Chondrocyte (in vitro differentiated cells): Measurements from ENCODE around the gene TLE5. TPM values are rescaled to one million over a fixed set of nuclear protein-coding genes. Genes with fewer than 3 reads are reported as not detected.
"Not testable (repeated sequence)": the region's sequence is repeated elsewhere in the genome, so short reads cannot be mapped to it uniquely, and the experiment has no call there.

Source experiments
- DNase-seq: peaks from one replicate; pipeline ENCODE4 v3.0.0; 2021; ENCODE audit warnings: mixed read lengths, low spot score
- H3K27ac Mint-ChIP-seq: one replicate; pipeline ENCODE4 v1.8.0; 2021; ENCODE audit warnings: mild to moderate bottlenecking, moderate library complexity, mixed read lengths; ENCODE audit not compliant: unreplicated experiment
- H3K27me3 Mint-ChIP-seq: 2 replicates; pipeline ENCODE4 v1.8.0; 2021; ENCODE audit warnings: low read depth, mixed read lengths
- H3K36me3 Mint-ChIP-seq: 2 replicates; pipeline ENCODE4 v1.8.0; 2021; ENCODE audit warnings: low read depth, mixed read lengths
- H3K4me1 Mint-ChIP-seq: 2 replicates; pipeline ENCODE4 v1.8.0; 2021; ENCODE audit warnings: low read depth, mild to moderate bottlenecking, mixed read lengths
- H3K4me3 Mint-ChIP-seq: one replicate; pipeline ENCODE4 v1.8.0; 2021; ENCODE audit warnings: mild to moderate bottlenecking, moderate library complexity, mixed read lengths; ENCODE audit not compliant: unreplicated experiment
- H3K9me3 Mint-ChIP-seq: 2 replicates; pipeline ENCODE4 v1.8.0; 2021; ENCODE audit warnings: low read depth, mixed read lengths
- CTCF ChIP-seq: fragments of 200-600 bp; sonication (generic); IDR thresholded peaks from 2 replicates; pipeline ENCODE4 v1.5.0; 2021; ENCODE audit warnings: antibody characterized with exemption, mild to moderate bottlenecking, moderate library complexity
- total RNA-seq: library from RNA; stranded (reverse); gene quantifications from 3 replicates; pipeline ENCODE4 v1.2.1, GENCODE V29; 2021

Gene TLE5
- total RNA-seq, 1 donor from 2014 or later, result 303 TPM

GRCh38 chr19:3036977-3037544 is 25.2 kb downstream of the TLE5 start:
- not testable (repeated sequence) for H3K27ac Mint-ChIP-seq, DNase-seq, H3K36me3 Mint-ChIP-seq, H3K9me3 Mint-ChIP-seq
- peaks cover 18% of the 10 kb centered on the region for H3K27me3 Mint-ChIP-seq
- peak overlapping the region; percentile 83 for H3K4me3 Mint-ChIP-seq
- peaks cover 20% of the 10 kb centered on the region for H3K4me1 Mint-ChIP-seq
- peak; percentile 25 for TF ChIP-seq CTCF

GRCh38 chr19:3036119-3036976 is 25.9 kb downstream of the TLE5 start:
- peak; percentile 64 for TF ChIP-seq CTCF
- peak overlapping the region; percentile 93 for H3K27ac Mint-ChIP-seq

GRCh38 chr19:3035542-3036118 is 26.7 kb downstream of the TLE5 start:
- Mint-ChIP-seq H3K4me3 (peak overlapping the region; percentile 83), H3K36me3 (peaks cover 2% of the 10 kb centered on the region), H3K27ac (peak overlapping the region; percentile 93), H3K4me1 (peaks cover 20% of the 10 kb centered on the region), H3K27me3 (peaks cover 28% of the 10 kb centered on the region), H3K9me3 (no peaks in the 10 kb centered on the region)
- DNase-seq, result peak; percentile 98
- no peak for TF ChIP-seq CTCF

More at GRCh38 chr19:3036119-3036976, 25.9 kb downstream of the TLE5 start:
- Mint-ChIP-seq H3K36me3 (peaks cover 2% of the 10 kb centered on the region), H3K4me1 (peaks cover 20% of the 10 kb centered on the region), H3K9me3 (no peaks in the 10 kb centered on the region), H3K27me3 (peaks cover 23% of the 10 kb centered on the region), H3K4me3 (peak overlapping the region; percentile 83)
- DNase-seq, result no peak

DNA sequence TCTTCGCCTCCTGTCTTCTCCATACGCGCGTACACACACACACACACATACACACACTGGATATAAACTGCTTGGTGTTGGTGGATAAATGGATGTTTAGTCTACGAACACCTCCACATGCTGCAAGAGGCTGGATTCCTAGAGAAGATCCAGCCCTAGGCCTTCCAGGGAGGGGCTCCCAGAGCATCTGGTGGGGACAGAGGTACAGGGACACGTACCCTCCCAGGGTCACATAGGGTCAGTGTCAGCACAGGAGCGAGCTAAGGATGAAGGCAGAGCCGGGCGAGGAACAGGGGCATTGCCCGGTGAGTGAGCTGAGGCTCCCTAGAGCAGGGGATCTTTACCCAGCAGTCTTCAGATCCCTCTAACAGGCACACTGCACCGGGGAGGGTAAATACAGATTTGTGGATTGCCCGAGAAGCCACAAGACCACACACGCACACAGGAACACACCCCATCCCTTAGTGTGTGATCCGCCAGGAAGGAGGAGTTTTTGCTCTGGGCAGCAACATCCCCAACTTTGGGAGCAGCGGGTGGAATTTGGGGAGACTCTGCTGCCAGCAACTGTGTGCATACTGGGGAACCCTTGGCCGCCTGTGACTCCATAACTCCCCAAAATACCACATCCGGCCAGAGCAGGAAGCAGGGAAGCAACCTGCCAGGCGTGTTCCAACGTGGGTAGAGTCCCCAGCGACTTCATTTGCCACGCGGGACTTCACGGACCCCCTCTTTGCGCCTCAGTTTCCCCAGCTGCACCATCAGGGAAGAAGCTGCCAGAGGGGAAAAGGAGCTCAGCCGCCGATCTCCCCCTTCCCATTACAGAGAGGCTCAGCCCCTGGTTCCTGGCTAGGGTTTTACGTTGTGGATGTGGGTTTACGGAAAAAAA is 27.4 kb downstream of the TLE5 start:
- H3K36me3 Mint-ChIP-seq, result peaks cover 2% of the 10 kb centered on the region
- TF ChIP-seq CTCF, result no peak
- H3K4me3 Mint-ChIP-seq, result peak overlapping the region; percentile 83
- H3K4me1 Mint-ChIP-seq, result peaks cover 20% of the 10 kb centered on the region
- H3K9me3 Mint-ChIP-seq, result no peaks in the 10 kb centered on the region
- peaks cover 34% of the 10 kb centered on the region for H3K27me3 Mint-ChIP-seq
- no peak for DNase-seq
- H3K27ac Mint-ChIP-seq, result peak overlapping the region; percentile 93

GRCh38 chr19:3034406-3034655 is 28.0 kb downstream of the TLE5 start:
- peaks cover 34% of the 10 kb centered on the region for H3K27me3 Mint-ChIP-seq
- H3K9me3 Mint-ChIP-seq, result no peaks in the 10 kb centered on the region
- peaks cover 2% of the 10 kb centered on the region for H3K36me3 Mint-ChIP-seq
- H3K4me1 Mint-ChIP-seq, result peaks cover 20% of the 10 kb centered on the region
- no peak for TF ChIP-seq CTCF
- no peak for DNase-seq
- no peak overlapping the region for H3K4me3 Mint-ChIP-seq
- no peak overlapping the region for H3K27ac Mint-ChIP-seq
